Osteocyte (in vitro differentiated cells): ENCODE results near the gene LOXL1. TPM values are rescaled to one million over a fixed set of nuclear protein-coding genes. Genes with fewer than 3 reads are reported as not detected.
A peak's percentile ranks its signal among the peaks of the same experiment; 100 is the strongest.
"Not testable (repeated sequence)": the region's sequence is repeated elsewhere in the genome, so short reads cannot be mapped to it uniquely, and the experiment has no call there.

Experiments used
- DNase-seq: peaks from one replicate; pipeline ENCODE4 v3.0.0; 2021; ENCODE audit warnings: mixed read lengths; ENCODE audit not compliant: unreplicated experiment; ENCODE audit errors: extremely low spot score
- H3K27ac Mint-ChIP-seq: one replicate; pipeline ENCODE4 v1.8.0; 2021; ENCODE audit warnings: mild to moderate bottlenecking, mixed read lengths; ENCODE audit not compliant: unreplicated experiment
- H3K27me3 Mint-ChIP-seq: one replicate; pipeline ENCODE4 v1.8.0; 2021; ENCODE audit warnings: mixed read lengths; ENCODE audit not compliant: unreplicated experiment
- H3K36me3 Mint-ChIP-seq: one replicate; pipeline ENCODE4 v1.8.0; 2021; ENCODE audit warnings: mixed read lengths; ENCODE audit not compliant: unreplicated experiment
- H3K4me1 Mint-ChIP-seq: one replicate; pipeline ENCODE4 v1.8.0; 2021; ENCODE audit warnings: mixed read lengths; ENCODE audit not compliant: unreplicated experiment
- H3K4me3 Mint-ChIP-seq: one replicate; pipeline ENCODE4 v1.8.0; 2021; ENCODE audit warnings: mild to moderate bottlenecking, moderate library complexity, mixed read lengths; ENCODE audit not compliant: unreplicated experiment
- H3K9me3 Mint-ChIP-seq: one replicate; pipeline ENCODE4 v1.8.0; 2021; ENCODE audit warnings: mixed read lengths; ENCODE audit not compliant: unreplicated experiment
- total RNA-seq: library from RNA; stranded (reverse); gene quantifications from 2 replicates; pipeline ENCODE4 v1.2.1, GENCODE V29; 2021
- TF ChIP-seq, protein P1 (sequence below): fragments of 200-600 bp; sonication (generic); IDR thresholded peaks from 2 replicates; pipeline ENCODE4 v1.5.0; 2021; ENCODE audit warnings: antibody characterized with exemption, mild to moderate bottlenecking, moderate library complexity

LOXL1 gene
- total RNA-seq, 1 donor from 2014 or later: 417 TPM

DNA sequence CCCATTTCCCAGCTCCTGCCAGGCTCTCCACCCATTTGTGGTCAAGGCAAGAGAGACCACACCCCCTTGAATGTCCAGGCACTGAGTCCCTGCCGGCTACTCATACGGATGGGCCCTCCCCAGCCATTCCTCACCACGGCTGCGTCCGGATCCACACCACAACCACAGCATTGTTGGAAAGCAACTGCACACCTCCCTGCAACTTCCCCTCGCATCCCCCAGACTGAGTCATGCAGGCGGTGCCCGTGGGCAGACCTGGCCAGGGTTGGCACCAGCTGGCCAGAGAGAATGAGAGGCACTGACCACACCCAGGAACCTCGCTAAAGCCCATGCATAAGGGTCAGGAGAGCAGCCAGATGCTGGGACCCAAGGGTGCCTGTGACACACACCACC is 30.5 kb downstream of the LOXL1 start:
- no peak for DNase-seq
- Mint-ChIP-seq H3K27ac (peak overlapping the region; percentile 66), H3K27me3 (no peaks in the 10 kb centered on the region), H3K36me3 (peaks cover 8% of the 10 kb centered on the region), H3K4me3 (no peak overlapping the region), H3K9me3 (no peaks in the 10 kb centered on the region), H3K4me1 (peaks cover 62% of the 10 kb centered on the region)
- TF ChIP-seq, protein P1, sequence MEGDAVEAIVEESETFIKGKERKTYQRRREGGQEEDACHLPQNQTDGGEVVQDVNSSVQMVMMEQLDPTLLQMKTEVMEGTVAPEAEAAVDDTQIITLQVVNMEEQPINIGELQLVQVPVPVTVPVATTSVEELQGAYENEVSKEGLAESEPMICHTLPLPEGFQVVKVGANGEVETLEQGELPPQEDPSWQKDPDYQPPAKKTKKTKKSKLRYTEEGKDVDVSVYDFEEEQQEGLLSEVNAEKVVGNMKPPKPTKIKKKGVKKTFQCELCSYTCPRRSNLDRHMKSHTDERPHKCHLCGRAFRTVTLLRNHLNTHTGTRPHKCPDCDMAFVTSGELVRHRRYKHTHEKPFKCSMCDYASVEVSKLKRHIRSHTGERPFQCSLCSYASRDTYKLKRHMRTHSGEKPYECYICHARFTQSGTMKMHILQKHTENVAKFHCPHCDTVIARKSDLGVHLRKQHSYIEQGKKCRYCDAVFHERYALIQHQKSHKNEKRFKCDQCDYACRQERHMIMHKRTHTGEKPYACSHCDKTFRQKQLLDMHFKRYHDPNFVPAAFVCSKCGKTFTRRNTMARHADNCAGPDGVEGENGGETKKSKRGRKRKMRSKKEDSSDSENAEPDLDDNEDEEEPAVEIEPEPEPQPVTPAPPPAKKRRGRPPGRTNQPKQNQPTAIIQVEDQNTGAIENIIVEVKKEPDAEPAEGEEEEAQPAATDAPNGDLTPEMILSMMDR: no peak

DNA sequence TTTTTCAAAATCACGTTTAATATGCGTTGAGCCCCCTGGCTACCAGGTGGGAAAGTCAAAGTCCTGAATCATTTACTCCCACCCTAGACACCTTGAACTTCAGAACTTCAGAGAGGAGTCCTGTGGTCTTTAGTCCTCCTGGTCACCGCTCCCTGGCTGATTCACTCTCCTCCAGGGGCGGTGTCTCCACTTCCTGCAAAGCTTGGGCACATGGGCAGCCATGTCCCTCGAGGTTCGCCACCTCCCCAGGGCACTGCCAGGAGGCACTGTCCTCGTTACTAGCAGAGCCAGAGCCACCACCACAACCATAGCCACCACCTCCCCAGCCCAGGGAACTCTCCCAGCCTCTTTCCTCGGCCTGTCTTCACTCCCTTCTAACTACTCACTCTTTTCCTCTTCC is 31.0 kb downstream of the LOXL1 start:
- DNase-seq: no peak
- TF ChIP-seq, protein P1: no peak
- Mint-ChIP-seq H3K9me3 (no peaks in the 10 kb centered on the region), H3K27ac (peak overlapping the region; percentile 17), H3K27me3 (no peaks in the 10 kb centered on the region), H3K36me3 (peaks cover 8% of the 10 kb centered on the region), H3K4me1 (peaks cover 57% of the 10 kb centered on the region), H3K4me3 (no peak overlapping the region)

DNA sequence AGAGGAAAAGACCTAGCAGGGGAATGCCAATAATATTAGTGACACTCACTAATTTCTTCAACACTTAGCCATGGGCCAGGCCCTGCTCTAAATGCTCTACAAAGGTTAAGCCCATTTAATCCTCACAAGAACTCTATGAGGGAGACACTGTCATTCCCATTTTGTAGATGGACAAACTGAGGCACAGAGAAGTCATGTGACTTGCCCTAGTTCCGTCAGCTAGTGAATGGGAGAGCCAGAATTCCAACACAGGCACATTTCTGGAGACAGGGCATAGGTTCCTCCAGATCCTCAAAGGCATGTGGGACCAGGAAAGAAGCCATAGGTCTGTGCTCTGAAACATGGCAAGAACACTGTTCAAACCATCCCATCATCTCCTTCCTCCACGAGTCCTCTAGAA is 31.5 kb downstream of the LOXL1 start:
- Mint-ChIP-seq H3K36me3 (peaks cover 4% of the 10 kb centered on the region), H3K27ac (peak overlapping the region; percentile 17), H3K4me1 (peaks cover 53% of the 10 kb centered on the region), H3K4me3 (no peak overlapping the region), H3K27me3 (no peaks in the 10 kb centered on the region), H3K9me3 (no peaks in the 10 kb centered on the region)
- DNase-seq: no peak
- TF ChIP-seq, protein P1: no peak

DNA sequence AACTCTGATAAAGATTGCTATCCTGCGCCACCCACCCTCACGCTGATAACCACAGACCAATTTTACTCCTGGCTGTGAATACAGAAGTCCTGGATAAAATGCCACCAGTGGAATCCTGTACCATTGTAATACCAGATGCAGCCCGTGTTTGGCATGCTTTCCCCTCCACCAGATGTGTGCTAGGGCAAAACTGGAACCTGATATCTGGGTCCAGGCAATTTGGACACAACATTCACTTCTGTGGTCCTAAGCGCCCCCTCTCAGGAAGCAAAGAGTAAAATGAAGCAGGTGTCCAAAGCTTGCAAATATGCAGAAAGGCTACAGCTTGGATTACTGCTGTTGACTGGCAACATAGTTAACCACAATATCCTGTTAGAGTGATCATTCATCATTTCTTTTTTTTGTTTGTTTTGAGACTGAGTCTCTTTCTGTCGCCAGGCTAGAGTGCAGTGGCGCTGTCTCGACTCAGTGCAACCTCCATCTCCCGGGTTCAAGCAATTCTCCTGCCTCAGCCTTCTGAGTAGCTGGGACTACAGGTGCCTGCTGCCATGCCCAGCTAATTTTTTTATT is 32.8 kb downstream of the LOXL1 start:
- Mint-ChIP-seq H3K27ac (peak overlapping the region; percentile 11), H3K4me3 (no peak overlapping the region), H3K9me3 (no peaks in the 10 kb centered on the region), H3K4me1 (peaks cover 41% of the 10 kb centered on the region), H3K36me3 (no peaks in the 10 kb centered on the region), H3K27me3 (no peaks in the 10 kb centered on the region)
- TF ChIP-seq, protein P1: no peak
- DNase-seq: no peak

DNA sequence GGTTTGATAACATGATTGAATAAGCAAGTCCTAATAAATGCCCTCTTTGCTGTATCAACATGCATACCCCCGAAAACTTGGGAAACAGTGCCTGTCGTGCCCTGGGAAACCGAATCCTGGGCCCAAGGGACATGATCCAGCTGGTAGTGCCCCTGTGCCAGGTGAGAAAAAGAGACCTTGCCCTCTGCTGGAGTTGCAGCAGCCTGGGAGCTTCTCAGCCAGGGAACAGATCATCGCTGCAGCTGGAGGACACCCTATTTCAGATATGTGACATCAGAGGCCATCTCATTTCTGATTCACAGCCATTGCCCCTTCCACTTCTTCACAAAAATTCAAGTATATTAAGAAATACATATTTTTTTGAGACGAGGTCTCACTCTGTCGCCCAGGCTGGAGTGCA is 33.5 kb downstream of the LOXL1 start:
- Mint-ChIP-seq H3K9me3 (no peaks in the 10 kb centered on the region), H3K27me3 (no peaks in the 10 kb centered on the region), H3K27ac (no peak overlapping the region), H3K4me3 (no peak overlapping the region), H3K36me3 (no peaks in the 10 kb centered on the region), H3K4me1 (peaks cover 38% of the 10 kb centered on the region)
- TF ChIP-seq, protein P1: no peak
- no peak for DNase-seq

DNA sequence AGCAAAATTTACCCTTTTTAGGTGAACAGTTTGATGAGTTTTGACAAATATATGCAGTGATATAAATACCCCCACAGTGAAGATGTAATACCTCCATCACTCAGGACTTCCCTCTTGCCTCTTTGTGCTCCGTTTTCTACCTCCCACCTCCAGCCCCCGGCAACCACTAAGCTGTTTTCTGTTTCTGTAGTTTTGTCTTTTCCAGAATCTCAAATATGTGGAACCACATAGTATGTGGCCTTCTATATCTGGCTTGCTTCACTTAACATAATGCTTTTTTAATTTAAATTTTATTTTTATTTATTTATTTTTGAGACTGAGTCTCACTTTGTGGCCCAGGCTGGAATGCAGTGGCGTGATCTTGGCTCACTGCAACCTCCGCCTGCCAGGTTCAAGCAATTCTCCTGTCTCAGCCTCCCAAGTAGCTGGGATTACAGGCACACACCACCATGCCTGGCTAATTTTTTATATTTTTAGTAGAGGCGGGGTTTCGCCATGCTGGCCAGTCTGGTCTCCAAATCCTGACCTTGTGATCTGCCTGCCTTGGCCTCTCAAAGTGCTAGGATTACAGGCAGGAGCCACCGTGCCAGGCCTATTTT is 34.3 kb downstream of the LOXL1 start:
- not testable (repeated sequence) for H3K9me3 Mint-ChIP-seq, DNase-seq, H3K4me3 Mint-ChIP-seq, H3K27me3 Mint-ChIP-seq, H3K27ac Mint-ChIP-seq, H3K36me3 Mint-ChIP-seq
- peaks cover 39% of the 10 kb centered on the region for H3K4me1 Mint-ChIP-seq
